NCI-H1105 (cell line): ENCODE results near the gene ZNF823.

Experiments
- DNase-seq: peaks from one replicate; lab custom pipeline; 2025; lab: John Stamatoyannopoulos, UW

ZNF823 gene

GRCh38 chr19:11737964-11738745 is 591 bp downstream of the ZNF823 start:
- DNase-seq: no peak

GRCh38 chr19:11736696-11737095 is 2.0 kb downstream of the ZNF823 start:
- no peak for DNase-seq

GRCh38 chr19:11735375-11735774 is 3.4 kb downstream of the ZNF823 start:
- DNase-seq: no peak

- DNase-seq: no peak
Observed at GRCh38 chr19:11729586-11729985, 9.2 kb downstream of the ZNF823 start.

- no peak for DNase-seq
Observed at GRCh38 chr19:11722414-11722813, 16.3 kb downstream of the ZNF823 start.

- no peak for DNase-seq
Observed at GRCh38 chr19:11721681-11722080, 17.1 kb downstream of the ZNF823 start.

GRCh38 chr19:11710313-11710712 is 28.4 kb downstream of the ZNF823 start:
- no peak for DNase-seq

GRCh38 chr19:11708457-11708856 is 30.3 kb downstream of the ZNF823 start:
- DNase-seq: no peak

GRCh38 chr19:11705474-11705873 is 33.3 kb downstream of the ZNF823 start:
- no peak for DNase-seq

- no peak for DNase-seq
Observed at GRCh38 chr19:11704626-11705025, 34.1 kb downstream of the ZNF823 start.

- DNase-seq: peak; percentile 6
Observed at GRCh38 chr19:11699931-11700794, 38.6 kb downstream of the ZNF823 start.

- no peak for DNase-seq
Observed at GRCh38 chr19:11698231-11698630, 40.5 kb downstream of the ZNF823 start.

GRCh38 chr19:11697284-11697855 is 41.4 kb downstream of the ZNF823 start:
- no peak for DNase-seq

GRCh38 chr19:11694533-11695439 is 44.0 kb downstream of the ZNF823 start:
- DNase-seq: peak; percentile 97

- peak; percentile 27 for DNase-seq
Observed at GRCh38 chr19:11693505-11694499, 44.9 kb downstream of the ZNF823 start.

- no peak for DNase-seq
Observed at GRCh38 chr19:11692127-11692790, 46.5 kb downstream of the ZNF823 start.

GRCh38 chr19:11685676-11686650 is 52.8 kb downstream of the ZNF823 start:
- DNase-seq: no peak

- no peak for DNase-seq
Observed at GRCh38 chr19:11684987-11685675, 53.6 kb downstream of the ZNF823 start.
